Heart left ventricle (tissue), 13 donors: ENCODE measurements around the gene RASEF.

Experiments
- CTCF ChIP-seq, 12 donors: fragments of 200-600 bp; sonication (generic) in 4 of 12; IDR thresholded peaks; one replicate each; pipeline versions ENCODE4 v1.5.0 to v1.8.0; 2018 to 2022; ENCODE audit warnings: antibody characterized with exemption in 12 of 12, mild to moderate bottlenecking in 5 of 12
- POLR2A ChIP-seq, 2 donors: fragments of 450-650 bp; IDR thresholded peaks; one replicate each; pipeline ENCODE4 v1.6.1; 2017; ENCODE audit warnings: antibody characterized with exemption in 2 of 2, mild to moderate bottlenecking in 2 of 2, moderate library complexity in 2 of 2
- donor health status: ischemic (EF 13 %, LVEDD 7.1; RV severe dilation, severe dysfunction).
- donor health status: DM: no; HTN: yes; CAD: no.
- donor health status: DM: no; HTN: no; CAD: no.
- donor health status: ischemic (EF 25% LVEDD 6.9; RV normal size, moderate dysfunction).
- donor health status: ischemic (EF 25% LVEDD 5.7; RV mildly dilated, moderate dysfunction).
- donor health status: ischemic (EF 35%, LVEDD 5.7; RV mildly dilated, moderate dysfunction).
- donor health status: nonischemic (EF 11% LVEDD 7.7; RV severe dilation, severe dysfunction).
- donor health status: DM: yes; HTN: yes; CAD: no.
- donor health status: PGD.
- donor health status: ischemic (EF 29% LVEDD 5.4; RV normal size, mild dysfunction).
- donor health status: nonischemic (EF 23%, LVEDD 6.1; RV moderate dilation, normal function).

DNA sequence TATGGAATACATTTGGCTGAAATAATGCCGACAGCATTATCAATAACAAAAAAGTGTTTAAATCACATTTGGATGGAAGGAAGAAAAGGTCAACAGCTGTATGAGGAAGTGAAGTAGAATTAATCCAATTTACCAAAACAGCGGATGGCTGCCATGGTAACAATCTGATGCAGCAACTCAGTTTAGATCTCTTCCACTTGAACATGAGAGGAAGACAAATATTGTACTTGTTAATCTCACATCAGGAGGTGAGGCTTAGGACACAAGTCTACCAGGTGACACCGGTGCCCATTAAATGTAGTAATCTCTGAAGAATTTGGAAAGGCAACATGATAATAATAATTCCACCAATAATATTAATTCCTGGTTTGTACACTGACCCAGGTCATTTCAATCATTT lies 2.4 kb downstream of the RASEF start:
- TF ChIP-seq CTCF (IDR thresholded peaks at IDR 0.05) = no peak
- no peak for TF ChIP-seq POLR2A (IDR thresholded peaks at IDR 0.05)
